Coronary artery (tissue), 2 donors: ENCODE measurements around the gene ZNF219.

Experiments
- DNase-seq: peaks from one replicate; pipeline ENCODE4 v3.0.0-alpha.2; 2017; ENCODE audit warnings: low spot score
- H3K27ac ChIP-seq, 2 donors: fragments of 200-600 bp; sonication (generic); one replicate each; pipeline ENCODE4 v1.5.1; 2016 to 2019
- H3K4me3 ChIP-seq: fragments of 200-600 bp; sonication (generic); 2 replicates; pipeline ENCODE4 v1.5.1; 2016; ENCODE audit warnings: mild to moderate bottlenecking, moderate library complexity
- CTCF ChIP-seq: fragments of 200-600 bp; sonication (generic); IDR thresholded peaks from one replicate; pipeline ENCODE4 v1.5.1; 2019; ENCODE audit warnings: antibody characterized with exemption

Gene ZNF219

GRCh38 chr14:21068521-21069387 lies 29.7 kb downstream of the ZNF219 start:
- peak overlapping the region; percentile 80 for H3K4me3 ChIP-seq
- TF ChIP-seq CTCF = peak; percentile 78
- no peak for DNase-seq
- peak overlapping the region; percentile 93 to 97 for H3K27ac ChIP-seq

- no peak overlapping the region for H3K4me3 ChIP-seq
- TF ChIP-seq CTCF = no peak
- no peak overlapping the region for H3K27ac ChIP-seq
- no peak for DNase-seq
Measured at GRCh38 chr14:21066882-21067502, 31.5 kb downstream of the ZNF219 start.

- no peak overlapping the region for H3K27ac ChIP-seq
- no peak for DNase-seq
- TF ChIP-seq CTCF = no peak
- no peak overlapping the region for H3K4me3 ChIP-seq
Measured at GRCh38 chr14:21063479-21063878, 35.0 kb downstream of the ZNF219 start.

GRCh38 chr14:21061347-21061668 lies 37.1 kb downstream of the ZNF219 start:
- no peak overlapping the region for H3K27ac ChIP-seq
- DNase-seq = no peak
- no peak overlapping the region for H3K4me3 ChIP-seq
- TF ChIP-seq CTCF = no peak

- H3K4me3 ChIP-seq = no peak overlapping the region
- TF ChIP-seq CTCF = no peak
- DNase-seq = no peak
- H3K27ac ChIP-seq = no peak overlapping the region
Measured at GRCh38 chr14:21060614-21061346, 37.7 kb downstream of the ZNF219 start.

- H3K4me3 ChIP-seq = no peak overlapping the region
- peak; percentile 55 for DNase-seq
- H3K27ac ChIP-seq = no peak overlapping the region
- TF ChIP-seq CTCF = no peak
Measured at GRCh38 chr14:21059842-21060613, 38.4 kb downstream of the ZNF219 start.
